Measurements from ENCODE around the gene EXOSC5. TPM values are rescaled to one million over a fixed set of nuclear protein-coding genes. Genes with fewer than 3 reads are reported as not detected.
A peak's percentile ranks its signal among the peaks of the same experiment; 100 is the strongest.

The EXOSC5 gene
- total RNA-seq, 2 experiments from 2014 or later = 46.6 to 47.0 TPM

DNA sequence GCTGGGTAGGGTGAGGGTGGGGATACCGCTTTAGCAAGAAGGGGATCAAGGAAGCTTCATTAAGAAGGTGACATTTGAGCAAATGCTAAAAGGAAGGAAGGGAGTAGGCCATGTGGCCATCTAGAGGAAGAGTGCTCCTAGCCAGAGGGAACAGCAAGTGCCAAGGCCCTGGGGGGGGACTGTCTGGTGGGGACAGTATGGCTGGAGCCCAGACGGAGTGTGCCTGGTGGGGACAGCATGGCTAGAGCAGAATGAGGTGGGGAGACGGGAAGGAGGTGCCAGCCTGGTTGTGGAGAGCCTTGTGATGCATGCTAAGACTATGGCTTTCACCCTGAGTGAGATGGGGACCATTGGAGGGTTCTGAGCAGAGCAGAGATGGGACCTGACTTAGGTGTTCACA, 41.4 kb downstream of the EXOSC5 start:
- no peaks in the 10 kb centered on the region for H3K27me3 Mint-ChIP-seq
- ChIA-PET CTCF (interaction anchor here (0.6 to 1.8 kb wide), 5 partner anchors 8 to 48 kb away, joined by 3 to 11 read pairs (median 4); partner anchors contain the start of gene B9D2), POLR2A (interaction anchor here (1.2 to 2.5 kb wide), 4 partner anchors 8 to 92 kb away, joined by 3 to 20 read pairs (median 4); partner anchors contain the start of genes B9D2, CCDC97 and HNRNPUL1)
- intact Hi-C loops (cut with micrococcal nuclease) = loop anchor here (5.0 to 10.0 kb wide), 2 partner anchors 41 to 91 kb away; partner anchors contain the start of genes BCKDHA, EXOSC5 and HNRNPUL1
- no peak for ATAC-seq
- H3K9me3 Mint-ChIP-seq = no peaks in the 10 kb centered on the region
- peaks cover 49% of the 10 kb centered on the region for H3K4me1 Mint-ChIP-seq (ENCODE audit: low read depth)
- DNase-seq = peak; percentile 22
- TF ChIP-seq, protein P1, sequence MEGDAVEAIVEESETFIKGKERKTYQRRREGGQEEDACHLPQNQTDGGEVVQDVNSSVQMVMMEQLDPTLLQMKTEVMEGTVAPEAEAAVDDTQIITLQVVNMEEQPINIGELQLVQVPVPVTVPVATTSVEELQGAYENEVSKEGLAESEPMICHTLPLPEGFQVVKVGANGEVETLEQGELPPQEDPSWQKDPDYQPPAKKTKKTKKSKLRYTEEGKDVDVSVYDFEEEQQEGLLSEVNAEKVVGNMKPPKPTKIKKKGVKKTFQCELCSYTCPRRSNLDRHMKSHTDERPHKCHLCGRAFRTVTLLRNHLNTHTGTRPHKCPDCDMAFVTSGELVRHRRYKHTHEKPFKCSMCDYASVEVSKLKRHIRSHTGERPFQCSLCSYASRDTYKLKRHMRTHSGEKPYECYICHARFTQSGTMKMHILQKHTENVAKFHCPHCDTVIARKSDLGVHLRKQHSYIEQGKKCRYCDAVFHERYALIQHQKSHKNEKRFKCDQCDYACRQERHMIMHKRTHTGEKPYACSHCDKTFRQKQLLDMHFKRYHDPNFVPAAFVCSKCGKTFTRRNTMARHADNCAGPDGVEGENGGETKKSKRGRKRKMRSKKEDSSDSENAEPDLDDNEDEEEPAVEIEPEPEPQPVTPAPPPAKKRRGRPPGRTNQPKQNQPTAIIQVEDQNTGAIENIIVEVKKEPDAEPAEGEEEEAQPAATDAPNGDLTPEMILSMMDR (IDR thresholded peaks at IDR 0.05) = no peak
- H3K4me3 Mint-ChIP-seq = peak overlapping the region; percentile 87
- peak overlapping the region; percentile 99 for H3K27ac Mint-ChIP-seq
- peaks cover 44% of the 10 kb centered on the region for H3K36me3 Mint-ChIP-seq (ENCODE audit: low read depth)

DNA sequence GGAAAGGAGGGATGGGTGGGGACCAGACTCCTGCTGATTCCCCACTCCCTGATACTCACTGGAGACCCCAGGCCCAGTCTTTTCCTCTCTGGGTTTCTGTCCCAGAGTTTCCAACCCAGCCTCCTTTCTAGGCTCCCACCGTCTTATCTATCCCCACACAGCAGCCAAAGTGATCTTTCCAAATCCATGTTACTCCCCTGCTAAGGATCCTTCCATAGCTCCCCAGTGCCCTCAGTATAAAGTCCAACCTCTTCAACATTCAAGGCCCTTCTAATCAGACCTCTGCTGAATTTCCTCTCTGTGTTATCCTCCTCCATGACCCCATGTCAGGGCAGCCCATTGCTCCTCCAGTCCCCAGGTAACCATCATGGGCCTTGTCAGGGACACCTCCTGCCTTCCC, 42.1 kb downstream of the EXOSC5 start:
- intact Hi-C loops (cut with micrococcal nuclease) = loop anchor here (5.0 to 10.0 kb wide), 2 partner anchors 42 to 90 kb away; partner anchors contain the start of genes BCKDHA, EXOSC5 and HNRNPUL1
- POLR2A ChIA-PET = interaction anchor here (1.2 to 2.5 kb wide), 2 partner anchors 9 to 46 kb away, joined by 4 to 20 read pairs; partner anchors contain the start of gene B9D2
- peaks cover 52% of the 10 kb centered on the region for H3K4me1 Mint-ChIP-seq (ENCODE audit: low read depth)
- H3K27me3 Mint-ChIP-seq = no peaks in the 10 kb centered on the region
- H3K4me3 Mint-ChIP-seq = peak overlapping the region; percentile 87
- TF ChIP-seq, protein P1 (IDR thresholded peaks at IDR 0.05) = no peak
- H3K9me3 Mint-ChIP-seq = no peaks in the 10 kb centered on the region
- no peak for DNase-seq
- CTCF ChIA-PET = interaction anchor here (0.9 to 1.8 kb wide), 5 partner anchors 9 to 241 kb away, joined by 3 to 11 read pairs (median 4); partner anchors contain the start of genes B9D2 and DMAC2
- no peak for ATAC-seq
- peak overlapping the region; percentile 99 for H3K27ac Mint-ChIP-seq
- peaks cover 44% of the 10 kb centered on the region for H3K36me3 Mint-ChIP-seq (ENCODE audit: low read depth)

- Mint-ChIP-seq H3K36me3 (ENCODE audit: low read depth) (peaks cover 46% of the 10 kb centered on the region), H3K27me3 (no peaks in the 10 kb centered on the region), H3K4me3 (peak overlapping the region; percentile 87), H3K27ac (peak overlapping the region; percentile 99), H3K4me1 (ENCODE audit: low read depth) (peaks cover 54% of the 10 kb centered on the region), H3K9me3 (no peaks in the 10 kb centered on the region)
- ChIA-PET POLR2A (interaction anchor here (1.2 to 6.0 kb wide), 4 partner anchors 10 to 46 kb away, joined by 4 to 39 read pairs (median 13); partner anchors contain the start of genes B9D2, CCDC97 and TMEM91), CTCF (interaction anchor here (0.9 to 1.8 kb wide), 3 partner anchors 9 to 242 kb away, joined by 3 to 11 read pairs (median 4); partner anchors contain the start of genes B9D2 and DMAC2)
- ATAC-seq = no peak
- TF ChIP-seq, protein P1 (IDR thresholded peaks at IDR 0.05) = no peak
- DNase-seq = no peak
- intact Hi-C loops (cut with micrococcal nuclease) = loop anchor here (5.0 to 10.0 kb wide), 2 partner anchors 47 to 90 kb away; partner anchors contain the start of gene HNRNPUL1
These were observed 42.7 kb downstream of the EXOSC5 start for GRCh38 chr19:41354343-41354953.

DNA sequence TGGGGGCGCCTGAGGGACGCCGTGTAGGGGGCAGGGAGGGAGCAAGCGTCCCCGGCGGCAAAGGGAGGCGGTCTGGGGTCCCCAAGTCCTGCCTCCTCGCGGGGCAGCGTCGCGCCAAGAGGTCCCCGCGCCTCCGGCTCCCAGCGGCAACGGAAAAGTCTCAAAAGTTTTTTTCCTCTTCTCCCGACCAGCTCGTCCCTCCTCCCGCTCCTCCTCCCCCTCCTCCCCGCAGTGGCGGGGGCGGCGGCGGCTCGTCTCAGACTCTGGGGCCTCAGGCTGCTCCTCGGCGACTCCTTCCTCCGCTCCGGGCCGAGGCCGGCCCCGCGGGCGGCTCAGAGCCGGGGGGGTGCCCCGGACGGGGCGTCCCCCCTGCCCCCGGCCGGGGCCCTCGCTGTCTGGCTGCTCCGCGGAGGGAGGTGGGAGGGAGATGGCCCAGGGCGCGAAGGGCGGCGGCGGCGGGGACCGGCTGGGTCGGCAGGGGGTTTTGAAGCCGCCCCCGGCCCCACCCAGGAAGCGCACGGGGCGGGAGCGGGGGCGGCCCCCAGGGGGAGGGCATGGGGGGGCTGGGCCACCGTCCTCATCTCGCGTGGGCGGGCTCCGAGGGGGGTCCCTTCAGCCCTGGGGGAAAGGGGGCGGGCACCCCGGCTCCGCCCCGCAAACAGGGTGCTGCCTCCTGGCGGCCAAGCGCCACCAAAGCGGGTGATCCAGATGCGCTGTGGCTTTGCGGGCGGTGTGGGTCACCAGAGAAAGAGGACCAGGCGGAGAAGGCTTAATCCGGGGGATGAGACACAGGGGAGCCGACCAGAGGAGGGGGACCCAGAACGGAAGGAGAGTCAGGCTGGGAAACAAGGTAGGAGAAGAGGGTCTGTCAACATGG, 43.5 kb downstream of the EXOSC5 start, which contains the start of gene TGFB1:
TGFB1 (minus strand) TSS at position 457 of the 877 bp plus-strand sequence. CDS start 878 bp downstream, outside the sequence.
- intact Hi-C loops (cut with micrococcal nuclease) = loop anchor here (5.0 to 10.0 kb wide), 2 partner anchors 46 to 89 kb away; partner anchors contain the start of gene HNRNPUL1
- H3K4me1 Mint-ChIP-seq (ENCODE audit: low read depth) = peaks cover 60% of the 10 kb centered on the region
- CTCF ChIA-PET = interaction anchor here (1.3 to 3.0 kb wide), 3 partner anchors 11 to 95 kb away, joined by 3 to 19 read pairs (median 5); partner anchors contain the start of gene B9D2
- POLR2A ChIA-PET = interaction anchor here (1.6 to 6.0 kb wide), 8 partner anchors 10 to 90 kb away, joined by 4 to 44 read pairs (median 20); partner anchors contain the start of genes B9D2, CCDC97, HNRNPUL1 and TMEM91
- H3K27ac Mint-ChIP-seq = peak within 1 kb of the TSS; percentile 99
- H3K9me3 Mint-ChIP-seq = peaks cover 5% of the 10 kb centered on the region
- no peaks in the 10 kb centered on the region for H3K27me3 Mint-ChIP-seq
- peak; percentile 94 for DNase-seq
- peaks cover 52% of the 10 kb centered on the region for H3K36me3 Mint-ChIP-seq (ENCODE audit: low read depth)
- ATAC-seq = peak; percentile 59
- TF ChIP-seq, protein P1 (IDR thresholded peaks at IDR 0.05) = peak; percentile 83
- H3K4me3 Mint-ChIP-seq = peak within 1 kb of the TSS; percentile 100
